Psoas muscle (tissue), 8 donors: ENCODE measurements around the gene TRHDE. TPM values are rescaled to one million over a fixed set of nuclear protein-coding genes. Genes with fewer than 3 reads are reported as not detected.

Experiments
- ATAC-seq, 4 donors: fragments of 200-7000 bp; cut with Tn5 transposase; one replicate each; pipeline ENCODE4 v1.9.1; 2020; ENCODE audit warnings: moderate library complexity in 3 of 4, mild to moderate bottlenecking in 2 of 4
- DNase-seq, 2 donors: peaks; one replicate each; pipeline ENCODE4 v3.0.0-alpha.2; 2020
- H3K27ac ChIP-seq: fragments of 200-600 bp; one replicate; pipeline ENCODE4 v1.8.0; 2022
- H3K27me3 ChIP-seq, 3 donors: fragments of 200-600 bp in 1 of 3; one replicate each; pipeline versions ENCODE4 v1.6.1 to v1.8.0; 2013 to 2022; ENCODE audit warnings: low read length in 2 of 3, mild to moderate bottlenecking in 2 of 3, moderate library complexity in 1 of 3; ENCODE audit not compliant: insufficient read depth in 3 of 3
- H3K36me3 ChIP-seq, 2 donors: fragments of 200-600 bp in 1 of 2; one replicate each; pipeline versions ENCODE4 v1.6.1 to v1.8.0; 2013 to 2022; ENCODE audit warnings: low read depth in 1 of 2, mild to moderate bottlenecking in 1 of 2, moderate library complexity in 1 of 2; ENCODE audit not compliant: insufficient read depth in 1 of 2
- H3K4me1 ChIP-seq: fragments of 200-600 bp; one replicate; pipeline ENCODE4 v1.8.0; 2022
- H3K4me3 ChIP-seq: fragments of 200-600 bp; one replicate; pipeline ENCODE4 v1.8.0; 2022; ENCODE audit warnings: mild to moderate bottlenecking
- H3K9me3 ChIP-seq: fragments of 200-600 bp; one replicate; pipeline ENCODE4 v1.8.0; 2022
- CTCF ChIP-seq: fragments of 200-600 bp; IDR thresholded peaks from one replicate; pipeline ENCODE4 v1.8.0; 2022; ENCODE audit warnings: antibody characterized with exemption
- WGBS, 3 donors: extraction: QIAGEN DNeasy Blood & Tissue Kit; methylation state at CpG; one replicate each; pipeline versions ENCODE4 v1.1.6 to v1.1.7; 2013; 5-methylcytosine and 5-hydroxymethylcytosine counted together
- intact Hi-C, 2 donors: fragments of 100-400 bp; cut with DNase I; formaldehyde crosslinking; loops; one replicate each; pipeline versions ENCODE4 v1.11.0 to v1.14.2; 2022
- polyA plus RNA-seq, 3 donors: library from polyadenylated mRNA; stranded (reverse); fragments of 200-250 nt; gene quantifications; one replicate each; pipeline ENCODE4 v1.2.3, GENCODE V29; 2013
- total RNA-seq, 4 donors: library from RNA; stranded (reverse); fragmentation: NEBNext Ultra II Directional in 2 of 4; extraction: Animal tissue kit (Norgen Biotek cat#: 25700) in 2 of 4; gene quantifications; one replicate each; pipeline versions ENCODE4 v1.2.1 to v1.2.4, GENCODE V29; 2021 to 2023
- donor health status: healthy with polysubstance abuse.
- donor health status: DM: no; HTN: no; CAD: no; lungs with moderate emphysema.
- donor health status: Bipolar disorder and iron deficiency.
- donor health status: healthy.
- donor health status: DM: yes; HTN: yes; CAD: no.
- donor health status: DM: no; HTN: no; CAD: no.
- donor health status: DM: no; HTN: no; CAD: no.
- donor health status: DM: yes; HTN: yes; CAD: no.

TRHDE gene
- total and polyA plus RNA-seq, 7 donors: 0.08 to 1.7 (median 0.60) TPM

DNA sequence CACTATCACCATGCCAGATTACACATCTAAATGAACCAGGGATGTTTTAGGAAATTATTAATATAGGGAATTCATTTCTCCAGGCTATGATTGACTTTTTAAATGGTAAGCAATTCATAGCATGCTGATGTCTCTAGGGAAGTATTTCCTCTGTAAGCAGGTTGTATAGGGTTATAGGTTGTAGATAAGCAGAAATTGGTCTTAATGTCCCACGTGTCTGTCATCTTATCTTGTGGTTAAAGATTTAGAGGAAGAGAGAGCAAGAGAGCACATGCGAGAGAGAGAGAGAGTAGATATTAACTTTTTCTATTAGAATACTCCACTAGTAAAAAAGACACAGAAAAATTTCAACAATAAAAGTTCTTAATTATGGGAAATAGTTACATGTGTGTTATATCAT is 32.6 kb downstream of the TRHDE start:
- no peaks in the 10 kb centered on the region for H3K4me1 ChIP-seq
- H3K4me3 ChIP-seq: no peak overlapping the region
- H3K27me3 ChIP-seq: no peaks in the 10 kb centered on the region
- WGBS, 3 donors: 73 to 75% (median 73%) methylated on average over 2 of the region's 2 CpGs
- DNase-seq (no peak), ATAC-seq (no peak)
- no peak overlapping the region for H3K27ac ChIP-seq
- TF ChIP-seq CTCF: no peak
- intact Hi-C loops: no loop called here
- no peaks in the 10 kb centered on the region for H3K9me3 ChIP-seq
- no peaks in the 10 kb centered on the region for H3K36me3 ChIP-seq

GRCh38 chr12:72307229-72307628 is 35.1 kb downstream of the TRHDE start:
- ATAC-seq (no peak), DNase-seq (no peak)
- no peak for TF ChIP-seq CTCF
- intact Hi-C loops: no loop called here
- no peaks in the 10 kb centered on the region for H3K27me3 ChIP-seq
- H3K4me3 ChIP-seq: no peak overlapping the region
- H3K9me3 ChIP-seq: no peaks in the 10 kb centered on the region
- WGBS, 3 donors: 78 to 81% (median 81%) methylated on average over 6 of the region's 6 CpGs
- H3K27ac ChIP-seq: no peak overlapping the region
- H3K4me1 ChIP-seq: no peaks in the 10 kb centered on the region
- no peaks in the 10 kb centered on the region for H3K36me3 ChIP-seq

GRCh38 chr12:72311946-72312345 is 39.8 kb downstream of the TRHDE start:
- intact Hi-C loops: no loop called here
- no peaks in the 10 kb centered on the region for H3K9me3 ChIP-seq
- DNase-seq (no peak), ATAC-seq (no peak)
- TF ChIP-seq CTCF: no peak
- no peak overlapping the region for H3K4me3 ChIP-seq
- no peak overlapping the region for H3K27ac ChIP-seq
- 79 to 87% (median 81%) methylated on average over 5 of the region's 5 CpGs for WGBS, 3 donors
- H3K36me3 ChIP-seq: no peaks in the 10 kb centered on the region
- H3K4me1 ChIP-seq: no peaks in the 10 kb centered on the region
- no peaks in the 10 kb centered on the region for H3K27me3 ChIP-seq

- no peak overlapping the region for H3K27ac ChIP-seq
- H3K27me3 ChIP-seq: no peaks in the 10 kb centered on the region
- H3K4me1 ChIP-seq: no peaks in the 10 kb centered on the region
- intact Hi-C loops: no loop called here
- no peak overlapping the region for H3K4me3 ChIP-seq
- WGBS, 3 donors: 50 to 69% (median 64%) methylated on average over 2 of the region's 2 CpGs
- H3K36me3 ChIP-seq: no peaks in the 10 kb centered on the region
- DNase-seq (no peak), ATAC-seq (no peak)
- no peak for TF ChIP-seq CTCF
- H3K9me3 ChIP-seq: no peaks in the 10 kb centered on the region
These were observed 41.6 kb downstream of the TRHDE start for GRCh38 chr12:72313806-72314205.

DNA sequence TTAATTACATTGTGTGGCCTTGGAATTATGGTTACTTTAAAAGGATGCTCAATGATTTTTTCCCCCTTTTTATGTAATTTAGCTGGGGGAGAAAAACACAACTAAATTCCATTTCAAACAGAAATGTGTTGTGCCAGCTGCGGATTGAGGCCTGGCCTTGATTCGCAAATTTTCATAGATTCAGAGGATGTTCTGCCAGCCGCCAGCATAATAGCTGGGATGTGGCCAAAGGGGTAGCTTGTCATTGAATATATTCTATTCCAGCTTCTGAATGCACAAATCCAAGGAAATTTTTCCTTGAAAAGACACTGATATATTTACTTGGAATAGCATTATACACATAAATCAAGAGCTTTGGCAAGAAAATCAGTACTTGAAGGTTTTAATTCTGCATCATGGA is 43.7 kb downstream of the TRHDE start:
- Histone ChIP-seq H3K9me3 (no peaks in the 10 kb centered on the region), H3K4me1 (no peaks in the 10 kb centered on the region), H3K4me3 (no peak overlapping the region), H3K27me3 (no peaks in the 10 kb centered on the region), H3K27ac (no peak overlapping the region), H3K36me3 (no peaks in the 10 kb centered on the region)
- 56 to 69% (median 68%) methylated on average over 3 of the region's 3 CpGs for WGBS, 3 donors
- TF ChIP-seq CTCF: no peak
- ATAC-seq (no peak), DNase-seq (no peak)
- intact Hi-C loops: no loop called here
